Measurements from ENCODE around the gene PFDN1.

- TF ChIP-seq CTCF (conservative IDR thresholded peaks at IDR 0.05; ENCODE audit: low read depth, low read length) (no peak), EZH2 (IDR thresholded peaks at IDR 0.05; ENCODE audit: low read length, unreplicated experiment) (no peak), EZH2phosphoT487 (IDR thresholded peaks at IDR 0.05; ENCODE audit: borderline replicate concordance, low read length) (no peak)
Measured at GRCh38 chr5:140284013-140284412, 18.9 kb downstream of the PFDN1 start.
